WTC11 (cell line): Measurements from ENCODE around the gene BMPR2.
"Not testable (repeated sequence)": the region's sequence is repeated elsewhere in the genome, so short reads cannot be mapped to it uniquely, and the experiment has no call there.

Experiments
- ATF3 ChIP-seq: sonication (generic); formaldehyde crosslinking; conservative IDR thresholded peaks from 2 replicates; pipeline ENCODE4 v1.8.1; 2022; ENCODE audit warnings: mild to moderate bottlenecking, missing genetic modification reagents
- ATF6 ChIP-seq: sonication (generic); formaldehyde crosslinking; IDR thresholded peaks from 2 replicates; pipeline ENCODE4 v1.8.1; 2023; ENCODE audit warnings: mild to moderate bottlenecking, missing genetic modification reagents
- E2F1 ChIP-seq: sonication (generic); formaldehyde crosslinking; IDR thresholded peaks from 2 replicates; pipeline ENCODE4 v1.8.0; 2022; ENCODE audit warnings: mild to moderate bottlenecking, missing genetic modification reagents
- ZNF396 ChIP-seq: fragments of 250-450 bp; sonication (Bioruptor Pico); IDR thresholded peaks from 2 replicates; pipeline ENCODE4 v1.8.0; 2021; ENCODE audit warnings: mild to moderate bottlenecking, moderate library complexity, borderline replicate concordance
- TF ChIP-seq, protein P1 (sequence below): fragments of 200-600 bp; IDR thresholded peaks from 2 replicates; pipeline ENCODE4 v1.8.0; 2022; ENCODE audit warnings: antibody characterized with exemption
- TF ChIP-seq, protein P2 (sequence below): sonication (generic); formaldehyde crosslinking; IDR thresholded peaks from 2 replicates; pipeline ENCODE4 v1.8.1; 2022; ENCODE audit warnings: low read depth, missing genetic modification reagents, borderline replicate concordance

DNA sequence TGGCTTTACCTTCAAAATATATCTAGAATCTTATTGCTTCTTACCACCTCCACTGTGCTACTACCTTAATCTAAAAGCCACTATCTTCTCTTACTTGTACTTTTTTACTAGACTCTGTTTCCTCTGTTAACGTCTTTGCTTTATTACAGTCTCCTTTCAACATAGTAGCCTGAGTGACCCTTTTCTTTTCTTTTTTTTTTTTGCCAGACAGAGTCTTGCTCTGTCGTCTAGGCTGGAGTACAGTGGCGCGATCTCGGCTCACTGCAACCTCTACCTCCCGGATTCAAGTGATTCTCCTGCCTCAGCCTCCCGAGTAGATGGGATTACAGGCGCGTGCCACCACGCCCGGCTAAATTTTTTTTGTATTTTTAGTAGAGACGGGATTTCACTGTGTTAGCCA lies 10.4 kb downstream of the BMPR2 start:
- TF ChIP-seq, protein P1, sequence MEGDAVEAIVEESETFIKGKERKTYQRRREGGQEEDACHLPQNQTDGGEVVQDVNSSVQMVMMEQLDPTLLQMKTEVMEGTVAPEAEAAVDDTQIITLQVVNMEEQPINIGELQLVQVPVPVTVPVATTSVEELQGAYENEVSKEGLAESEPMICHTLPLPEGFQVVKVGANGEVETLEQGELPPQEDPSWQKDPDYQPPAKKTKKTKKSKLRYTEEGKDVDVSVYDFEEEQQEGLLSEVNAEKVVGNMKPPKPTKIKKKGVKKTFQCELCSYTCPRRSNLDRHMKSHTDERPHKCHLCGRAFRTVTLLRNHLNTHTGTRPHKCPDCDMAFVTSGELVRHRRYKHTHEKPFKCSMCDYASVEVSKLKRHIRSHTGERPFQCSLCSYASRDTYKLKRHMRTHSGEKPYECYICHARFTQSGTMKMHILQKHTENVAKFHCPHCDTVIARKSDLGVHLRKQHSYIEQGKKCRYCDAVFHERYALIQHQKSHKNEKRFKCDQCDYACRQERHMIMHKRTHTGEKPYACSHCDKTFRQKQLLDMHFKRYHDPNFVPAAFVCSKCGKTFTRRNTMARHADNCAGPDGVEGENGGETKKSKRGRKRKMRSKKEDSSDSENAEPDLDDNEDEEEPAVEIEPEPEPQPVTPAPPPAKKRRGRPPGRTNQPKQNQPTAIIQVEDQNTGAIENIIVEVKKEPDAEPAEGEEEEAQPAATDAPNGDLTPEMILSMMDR: not testable (repeated sequence)
- not testable (repeated sequence) for TF ChIP-seq E2F1 (CRISPR knock-in tag); ATF6 (CRISPR knock-in tag); ATF3 (CRISPR knock-in tag); ZNF396
- TF ChIP-seq, protein P2, sequence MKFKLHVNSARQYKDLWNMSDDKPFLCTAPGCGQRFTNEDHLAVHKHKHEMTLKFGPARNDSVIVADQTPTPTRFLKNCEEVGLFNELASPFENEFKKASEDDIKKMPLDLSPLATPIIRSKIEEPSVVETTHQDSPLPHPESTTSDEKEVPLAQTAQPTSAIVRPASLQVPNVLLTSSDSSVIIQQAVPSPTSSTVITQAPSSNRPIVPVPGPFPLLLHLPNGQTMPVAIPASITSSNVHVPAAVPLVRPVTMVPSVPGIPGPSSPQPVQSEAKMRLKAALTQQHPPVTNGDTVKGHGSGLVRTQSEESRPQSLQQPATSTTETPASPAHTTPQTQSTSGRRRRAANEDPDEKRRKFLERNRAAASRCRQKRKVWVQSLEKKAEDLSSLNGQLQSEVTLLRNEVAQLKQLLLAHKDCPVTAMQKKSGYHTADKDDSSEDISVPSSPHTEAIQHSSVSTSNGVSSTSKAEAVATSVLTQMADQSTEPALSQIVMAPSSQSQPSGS: not testable (repeated sequence)
